CD8-positive, alpha-beta memory T cell (primary cell): ENCODE results near the gene PLA2R1. TPM values are rescaled to one million over a fixed set of nuclear protein-coding genes. Genes with fewer than 3 reads are reported as not detected.
A peak's percentile ranks its signal among the peaks of the same experiment; 100 is the strongest.
"Not testable (repeated sequence)": the region's sequence is repeated elsewhere in the genome, so short reads cannot be mapped to it uniquely, and the experiment has no call there.

Experiments used
- CTCF ChIA-PET: fragments of 350-600 bp; sonication (Branson Sonifier 250); formaldehyde crosslinking; loops from one replicate; lab custom pipeline; 2021; ENCODE audit warnings: antibody characterized with exemption; lab: Charles Lee
- POLR2A ChIA-PET: fragments of 350-600 bp; sonication (Branson Sonifier 250); formaldehyde crosslinking; loops from one replicate; lab custom pipeline; 2021; ENCODE audit warnings: antibody characterized with exemption; lab: Charles Lee
- DNase-seq, 5 donors: peaks; one replicate each; pipeline versions ENCODE4 v3.0.0 to v3.0.0-alpha.2; 2020 to 2022; ENCODE audit warnings: mixed read lengths in 1 of 5
- H3K27ac ChIP-seq: one replicate; pipeline ENCODE4 v1.7.0; 2013; ENCODE audit warnings: low read depth, mild to moderate bottlenecking, low read length, moderate library complexity
- H3K27me3 ChIP-seq: 2 replicates; pipeline ENCODE4 v1.7.0; 2013; ENCODE audit warnings: low read length, mild to moderate bottlenecking; ENCODE audit not compliant: insufficient read depth, poor library complexity, severe bottlenecking
- H3K36me3 ChIP-seq: 2 replicates; pipeline ENCODE4 v1.7.0; 2013; ENCODE audit warnings: mild to moderate bottlenecking, low read length, moderate library complexity; ENCODE audit not compliant: insufficient read depth
- H3K4me1 ChIP-seq: 2 replicates; pipeline ENCODE4 v1.7.0; 2013; ENCODE audit warnings: mild to moderate bottlenecking, low read length, moderate library complexity; ENCODE audit not compliant: insufficient read depth
- H3K4me3 ChIP-seq: 2 replicates; pipeline ENCODE4 v1.7.0; 2013; ENCODE audit warnings: mild to moderate bottlenecking, low read length
- H3K9me3 ChIP-seq: 2 replicates; pipeline ENCODE4 v1.7.0; 2013; ENCODE audit warnings: mild to moderate bottlenecking, low read length
- H3K27ac Mint-ChIP-seq, 8 donors: one replicate each; pipeline ENCODE4 v1.8.0; 2020 to 2021; ENCODE audit warnings: mixed read lengths in 8 of 8, mild to moderate bottlenecking in 6 of 8, inconsistent platforms in 3 of 8, moderate library complexity in 3 of 8
- H3K27me3 Mint-ChIP-seq, 2 donors: one replicate each; pipeline ENCODE4 v1.8.0; 2020 to 2021; ENCODE audit warnings: mixed read lengths in 2 of 2, mild to moderate bottlenecking in 1 of 2, moderate library complexity in 1 of 2
- H3K36me3 Mint-ChIP-seq, 3 donors: one replicate each; pipeline ENCODE4 v1.8.0; 2020 to 2021; ENCODE audit warnings: mixed read lengths in 3 of 3, inconsistent platforms in 1 of 3, mild to moderate bottlenecking in 1 of 3
- H3K4me1 Mint-ChIP-seq, 3 donors: one replicate each; pipeline ENCODE4 v1.8.0; 2020 to 2021; ENCODE audit warnings: mixed read lengths in 3 of 3, inconsistent platforms in 1 of 3, mild to moderate bottlenecking in 1 of 3
- H3K4me3 Mint-ChIP-seq, 7 donors: one replicate each; pipeline ENCODE4 v1.8.0; 2020 to 2021; ENCODE audit warnings: mixed read lengths in 7 of 7, mild to moderate bottlenecking in 6 of 7, moderate library complexity in 4 of 7, inconsistent platforms in 2 of 7
- H3K9me3 Mint-ChIP-seq, 5 donors: one replicate each; pipeline ENCODE4 v1.8.0; 2020 to 2022; ENCODE audit warnings: mixed read lengths in 5 of 5, mild to moderate bottlenecking in 3 of 5, moderate library complexity in 2 of 5, inconsistent platforms in 1 of 5
- polyA plus RNA-seq: library from polyadenylated mRNA; unstranded; fragments of 300-500 nt; fragmentation: Illumina TruSeq; gene quantifications from one replicate; pipeline ENCODE4 v1.2.3, GENCODE V29; 2021
- total RNA-seq, 2 experiments: library from RNA; stranded (reverse); gene quantifications; one replicate each; pipeline ENCODE4 v1.2.3, GENCODE V29; 2021

PLA2R1 gene
- total and polyA plus RNA-seq, 3 experiments from 2014 or later = not detected

- Mint-ChIP-seq H3K9me3 (no peaks in the 10 kb centered on the region), H3K36me3 (no peaks in the 10 kb centered on the region), H3K27me3 (peaks cover 19 to 48% of the 10 kb centered on the region in 2 donors), H3K4me3 (no peak overlapping the region), H3K4me1 (no peaks in the 10 kb centered on the region), H3K27ac (no peak overlapping the region)
- POLR2A ChIA-PET = no interaction called here
- H3K27ac ChIP-seq = no peak overlapping the region
- H3K27me3 ChIP-seq = no peaks in the 10 kb centered on the region
- H3K4me3 ChIP-seq = no peak overlapping the region
- no peaks in the 10 kb centered on the region for H3K9me3 ChIP-seq
- no peaks in the 10 kb centered on the region for H3K36me3 ChIP-seq
- CTCF ChIA-PET = no interaction called here
- no peak for DNase-seq
- H3K4me1 ChIP-seq = no peaks in the 10 kb centered on the region
Observed at GRCh38 chr2:159984034-159984433, 78.4 kb downstream of the PLA2R1 start.

- H3K4me1 Mint-ChIP-seq = no peaks in the 10 kb centered on the region
- H3K27ac Mint-ChIP-seq = peak overlapping the region in 1 of 8 donors; percentile 11
- no peak overlapping the region for H3K27ac ChIP-seq
- no peaks in the 10 kb centered on the region for H3K36me3 Mint-ChIP-seq
- H3K4me3 Mint-ChIP-seq = no peak overlapping the region
- no peak overlapping the region for H3K4me3 ChIP-seq
- H3K4me1 ChIP-seq = no peaks in the 10 kb centered on the region
- ChIA-PET POLR2A (no interaction called here), CTCF (no interaction called here)
- no peaks in the 10 kb centered on the region for H3K27me3 ChIP-seq
- no peaks in the 10 kb centered on the region for H3K36me3 ChIP-seq
- no peaks in the 10 kb centered on the region for H3K9me3 ChIP-seq
- peaks cover 19 to 48% of the 10 kb centered on the region in 2 donors for H3K27me3 Mint-ChIP-seq
- DNase-seq = no peak
- no peaks in the 10 kb centered on the region for H3K9me3 Mint-ChIP-seq
Observed at GRCh38 chr2:159982842-159983785, 79.3 kb downstream of the PLA2R1 start.

- Histone ChIP-seq H3K27ac (no peak overlapping the region), H3K9me3 (no peaks in the 10 kb centered on the region), H3K4me3 (no peak overlapping the region), H3K36me3 (no peaks in the 10 kb centered on the region), H3K4me1 (no peaks in the 10 kb centered on the region), H3K27me3 (no peaks in the 10 kb centered on the region)
- Mint-ChIP-seq H3K4me3 (no peak overlapping the region), H3K9me3 (no peaks in the 10 kb centered on the region), H3K36me3 (no peaks in the 10 kb centered on the region), H3K27me3 (peaks cover 17 to 49% of the 10 kb centered on the region in 2 donors), H3K4me1 (no peaks in the 10 kb centered on the region), H3K27ac (no peak overlapping the region)
- DNase-seq = no peak
- CTCF ChIA-PET = no interaction called here
- POLR2A ChIA-PET = no interaction called here
Observed at GRCh38 chr2:159982270-159982669, 80.1 kb downstream of the PLA2R1 start.

- Mint-ChIP-seq H3K27ac (no peak overlapping the region), H3K27me3 (peaks cover 7 to 53% of the 10 kb centered on the region in 2 donors), H3K36me3 (peaks cover 0 to 2% (median 0%) of the 10 kb centered on the region in 3 donors), H3K9me3 (no peaks in the 10 kb centered on the region), H3K4me3 (no peak overlapping the region), H3K4me1 (no peaks in the 10 kb centered on the region)
- no peaks in the 10 kb centered on the region for H3K36me3 ChIP-seq
- ChIA-PET CTCF (no interaction called here), POLR2A (no interaction called here)
- H3K9me3 ChIP-seq = no peaks in the 10 kb centered on the region
- DNase-seq = no peak
- no peak overlapping the region for H3K4me3 ChIP-seq
- H3K27me3 ChIP-seq = no peaks in the 10 kb centered on the region
- no peaks in the 10 kb centered on the region for H3K4me1 ChIP-seq
- no peak overlapping the region for H3K27ac ChIP-seq
Observed at GRCh38 chr2:159976527-159977160, 85.8 kb downstream of the PLA2R1 start.

- Mint-ChIP-seq H3K4me3 (no peak overlapping the region), H3K4me1 (no peaks in the 10 kb centered on the region), H3K27ac (peak overlapping the region in 1 of 8 donors; percentile 75), H3K27me3 (peaks cover 6 to 33% of the 10 kb centered on the region in 2 donors), H3K9me3 (no peaks in the 10 kb centered on the region), H3K36me3 (peaks cover 0 to 2% (median 0%) of the 10 kb centered on the region in 3 donors)
- no peaks in the 10 kb centered on the region for H3K9me3 ChIP-seq
- POLR2A ChIA-PET = no interaction called here
- H3K27ac ChIP-seq = no peak overlapping the region
- DNase-seq = no peak
- no peaks in the 10 kb centered on the region for H3K36me3 ChIP-seq
- CTCF ChIA-PET = no interaction called here
- no peak overlapping the region for H3K4me3 ChIP-seq
- H3K4me1 ChIP-seq = no peaks in the 10 kb centered on the region
- no peaks in the 10 kb centered on the region for H3K27me3 ChIP-seq
Observed at GRCh38 chr2:159973325-159973724, 89.1 kb downstream of the PLA2R1 start.

GRCh38 chr2:159971365-159972152, 90.9 kb downstream of the PLA2R1 start:
- no peak overlapping the region for H3K27ac Mint-ChIP-seq
- H3K36me3 ChIP-seq = no peaks in the 10 kb centered on the region
- H3K4me3 ChIP-seq = no peak overlapping the region
- ChIA-PET CTCF (no interaction called here), POLR2A (no interaction called here)
- H3K4me3 Mint-ChIP-seq = no peak overlapping the region
- H3K9me3 ChIP-seq = no peaks in the 10 kb centered on the region
- H3K27me3 Mint-ChIP-seq = peaks cover 6 to 20% of the 10 kb centered on the region in 2 donors
- H3K27ac ChIP-seq = no peak overlapping the region
- DNase-seq = no peak
- no peaks in the 10 kb centered on the region for H3K4me1 ChIP-seq
- no peaks in the 10 kb centered on the region for H3K4me1 Mint-ChIP-seq
- peaks cover 0 to 2% (median 0%) of the 10 kb centered on the region in 3 donors for H3K36me3 Mint-ChIP-seq
- no peaks in the 10 kb centered on the region for H3K27me3 ChIP-seq
- H3K9me3 Mint-ChIP-seq = no peaks in the 10 kb centered on the region

GRCh38 chr2:159970548-159970947, 91.9 kb downstream of the PLA2R1 start:
- CTCF ChIA-PET, H3K4me3 Mint-ChIP-seq, H3K4me1 ChIP-seq, H3K4me1 Mint-ChIP-seq, H3K27me3 ChIP-seq, H3K27ac Mint-ChIP-seq, H3K36me3 ChIP-seq, H3K36me3 Mint-ChIP-seq, H3K4me3 ChIP-seq, POLR2A ChIA-PET, H3K9me3 ChIP-seq, H3K27ac ChIP-seq, H3K9me3 Mint-ChIP-seq, DNase-seq: not testable (repeated sequence)
- H3K27me3 Mint-ChIP-seq = peaks cover 4 to 15% of the 10 kb centered on the region in 2 donors
